Dendritic cell treated with granulocyte-macrophage colony-stimulating factor and Interleukin-4, amounts not matched to agents 40 ng/mL and 50 ng/mL, for 4 days (primary cell): ENCODE data around the gene GXYLT1.

Experiments
- H3K27ac Mint-ChIP-seq: one replicate; pipeline ENCODE4 v1.8.0; 2022; ENCODE audit warnings: mild to moderate bottlenecking, mixed read lengths
- H3K27me3 Mint-ChIP-seq: one replicate; pipeline ENCODE4 v1.8.0; 2022; ENCODE audit warnings: mild to moderate bottlenecking, mixed read lengths
- H3K36me3 Mint-ChIP-seq: one replicate; pipeline ENCODE4 v1.8.0; 2022; ENCODE audit warnings: low read depth, mixed read lengths
- H3K4me1 Mint-ChIP-seq: one replicate; pipeline ENCODE4 v1.8.0; 2022; ENCODE audit warnings: low read depth, mixed read lengths
- H3K4me3 Mint-ChIP-seq: one replicate; pipeline ENCODE4 v1.8.0; 2022; ENCODE audit warnings: mild to moderate bottlenecking, moderate library complexity, mixed read lengths
- H3K9me3 Mint-ChIP-seq: one replicate; pipeline ENCODE4 v1.8.0; 2022; ENCODE audit warnings: mixed read lengths
- intact Hi-C: fragments of 100-400 bp; cut with micrococcal nuclease; formaldehyde crosslinking; loops from one replicate; pipeline ENCODE4 v1.15.0; 2022

The GXYLT1 gene

DNA sequence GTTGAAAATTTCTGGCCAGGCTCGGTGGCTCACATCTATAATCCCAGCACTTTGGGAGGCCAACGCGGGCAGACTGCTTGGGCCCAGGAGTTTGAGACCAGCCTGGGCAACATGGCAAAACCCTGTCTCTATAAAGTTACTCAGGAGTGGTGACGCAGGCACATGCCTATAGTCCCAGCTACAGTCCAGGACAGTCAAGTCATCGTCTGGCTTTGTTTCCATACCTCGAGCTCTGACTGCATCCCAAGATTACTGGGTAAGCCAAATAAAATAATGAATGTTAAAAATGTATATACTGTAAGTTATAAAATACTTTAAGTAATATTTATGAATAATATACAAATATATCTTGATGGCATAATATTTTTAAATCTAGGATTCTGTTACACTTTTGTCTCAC lies 23.0 kb upstream of the GXYLT1 start:
- Mint-ChIP-seq H3K27ac (no peak overlapping the region), H3K36me3 (peaks cover 9% of the 10 kb centered on the region), H3K4me3 (no peak overlapping the region), H3K9me3 (no peaks in the 10 kb centered on the region), H3K4me1 (peaks cover 15% of the 10 kb centered on the region), H3K27me3 (no peaks in the 10 kb centered on the region)
- intact Hi-C loops = no loop called here

DNA sequence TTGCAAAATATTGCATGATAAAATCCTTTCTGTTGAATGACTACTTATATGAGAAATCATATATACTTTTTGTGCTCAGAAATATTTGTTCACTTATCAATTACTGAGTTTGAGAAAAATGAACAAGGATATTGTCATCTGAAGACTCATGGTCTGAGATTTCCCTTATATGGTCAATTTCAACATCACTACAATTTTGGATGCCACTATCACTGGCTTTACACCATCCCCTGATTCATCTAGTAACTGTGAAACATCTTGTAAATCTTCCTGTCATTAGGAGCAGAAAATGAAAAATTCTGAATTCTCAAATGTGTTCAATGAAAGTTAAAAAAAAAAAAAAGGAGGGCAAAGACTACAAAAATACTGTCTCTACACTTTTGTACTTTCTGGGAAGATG lies 21.8 kb upstream of the GXYLT1 start:
- H3K27ac Mint-ChIP-seq = no peak overlapping the region
- peaks cover 12% of the 10 kb centered on the region for H3K36me3 Mint-ChIP-seq
- no peaks in the 10 kb centered on the region for H3K9me3 Mint-ChIP-seq
- H3K4me3 Mint-ChIP-seq = no peak overlapping the region
- no peaks in the 10 kb centered on the region for H3K27me3 Mint-ChIP-seq
- intact Hi-C loops = no loop called here
- H3K4me1 Mint-ChIP-seq = peaks cover 14% of the 10 kb centered on the region

DNA sequence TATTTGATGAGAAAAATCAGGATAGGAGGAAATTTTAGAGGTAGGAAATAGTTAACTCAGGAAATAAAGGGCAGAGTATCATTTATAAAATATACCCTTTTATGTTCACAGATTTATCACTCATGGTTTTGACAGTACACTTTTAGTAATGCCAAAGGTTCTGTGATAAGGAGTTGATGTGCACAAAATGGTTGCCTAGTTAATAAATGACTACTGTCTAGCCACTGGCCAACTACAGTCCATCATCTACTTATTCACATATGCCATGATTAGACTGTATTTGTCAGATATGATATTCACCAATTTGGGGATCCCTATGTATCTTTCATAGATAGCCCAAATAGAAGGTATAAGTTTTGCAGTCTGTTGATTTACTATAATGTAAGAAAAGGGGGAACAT lies 19.2 kb upstream of the GXYLT1 start:
- peaks cover 16% of the 10 kb centered on the region for H3K36me3 Mint-ChIP-seq
- H3K4me3 Mint-ChIP-seq = no peak overlapping the region
- no peak overlapping the region for H3K27ac Mint-ChIP-seq
- no peaks in the 10 kb centered on the region for H3K9me3 Mint-ChIP-seq
- no peaks in the 10 kb centered on the region for H3K27me3 Mint-ChIP-seq
- H3K4me1 Mint-ChIP-seq = peaks cover 3% of the 10 kb centered on the region
- intact Hi-C loops = no loop called here

DNA sequence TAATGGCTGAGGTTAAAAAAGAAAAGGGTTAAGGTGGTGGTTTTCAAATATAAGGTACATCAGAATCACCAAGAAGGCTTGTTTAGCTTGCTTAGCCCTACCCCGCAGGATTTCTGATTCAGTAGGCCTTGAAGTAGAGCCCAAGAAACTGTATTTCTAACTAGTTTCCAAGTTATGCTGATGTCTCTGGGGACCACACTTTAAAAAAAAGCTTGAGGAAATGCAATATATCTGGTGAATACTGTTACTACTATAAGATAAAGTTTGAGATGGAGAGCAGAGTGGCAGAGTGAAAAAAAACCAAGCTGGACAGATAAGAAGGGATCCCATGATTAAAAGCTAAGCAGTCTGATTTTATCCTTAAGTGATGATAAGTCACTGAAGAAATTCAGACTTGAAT lies 18.3 kb upstream of the GXYLT1 start:
- H3K27ac Mint-ChIP-seq = no peak overlapping the region
- H3K36me3 Mint-ChIP-seq = peaks cover 20% of the 10 kb centered on the region
- H3K27me3 Mint-ChIP-seq = no peaks in the 10 kb centered on the region
- H3K9me3 Mint-ChIP-seq = no peaks in the 10 kb centered on the region
- no peak overlapping the region for H3K4me3 Mint-ChIP-seq
- H3K4me1 Mint-ChIP-seq = no peaks in the 10 kb centered on the region
- intact Hi-C loops = no loop called here

- intact Hi-C loops = no loop called here
- Mint-ChIP-seq H3K4me1 (no peaks in the 10 kb centered on the region), H3K27me3 (no peaks in the 10 kb centered on the region), H3K27ac (no peak overlapping the region), H3K9me3 (no peaks in the 10 kb centered on the region), H3K36me3 (peaks cover 20% of the 10 kb centered on the region), H3K4me3 (no peak overlapping the region)
Observed at GRCh38 chr12:42162193-42162592, 17.5 kb upstream of the GXYLT1 start.

- Mint-ChIP-seq H3K36me3 (peaks cover 23% of the 10 kb centered on the region), H3K4me3 (no peak overlapping the region), H3K27ac (no peak overlapping the region), H3K27me3 (no peaks in the 10 kb centered on the region), H3K9me3 (no peaks in the 10 kb centered on the region), H3K4me1 (no peaks in the 10 kb centered on the region)
- intact Hi-C loops = no loop called here
Observed at GRCh38 chr12:42161529-42161928, 16.9 kb upstream of the GXYLT1 start.

GRCh38 chr12:42156232-42156631 lies 11.6 kb upstream of the GXYLT1 start:
- H3K27ac Mint-ChIP-seq = no peak overlapping the region
- H3K27me3 Mint-ChIP-seq = no peaks in the 10 kb centered on the region
- H3K36me3 Mint-ChIP-seq = peaks cover 19% of the 10 kb centered on the region
- intact Hi-C loops = no loop called here
- no peaks in the 10 kb centered on the region for H3K9me3 Mint-ChIP-seq
- no peaks in the 10 kb centered on the region for H3K4me1 Mint-ChIP-seq
- no peak overlapping the region for H3K4me3 Mint-ChIP-seq

- Mint-ChIP-seq H3K4me1 (peaks cover 36% of the 10 kb centered on the region), H3K27ac (peak overlapping the region; percentile 95), H3K4me3 (peak overlapping the region; percentile 99), H3K27me3 (peaks cover 2% of the 10 kb centered on the region), H3K9me3 (no peaks in the 10 kb centered on the region), H3K36me3 (peaks cover 6% of the 10 kb centered on the region)
- intact Hi-C loops = loop anchor here (2.0 kb wide), 1 partner anchor 91 kb away; no protein-coding TSS in a partner anchor
Observed at GRCh38 chr12:42145552-42146215, 1.0 kb upstream of the GXYLT1 start.

- Mint-ChIP-seq H3K27me3 (peaks cover 2% of the 10 kb centered on the region), H3K9me3 (no peaks in the 10 kb centered on the region), H3K4me3 (peak overlapping the region; percentile 99), H3K36me3 (peaks cover 6% of the 10 kb centered on the region), H3K27ac (peak overlapping the region; percentile 95), H3K4me1 (peaks cover 37% of the 10 kb centered on the region)
- intact Hi-C loops = loop anchor here (2.0 kb wide), 1 partner anchor 92 kb away; no protein-coding TSS in a partner anchor
Observed at GRCh38 chr12:42145197-42145549, 499 bp upstream of the GXYLT1 start.

DNA sequence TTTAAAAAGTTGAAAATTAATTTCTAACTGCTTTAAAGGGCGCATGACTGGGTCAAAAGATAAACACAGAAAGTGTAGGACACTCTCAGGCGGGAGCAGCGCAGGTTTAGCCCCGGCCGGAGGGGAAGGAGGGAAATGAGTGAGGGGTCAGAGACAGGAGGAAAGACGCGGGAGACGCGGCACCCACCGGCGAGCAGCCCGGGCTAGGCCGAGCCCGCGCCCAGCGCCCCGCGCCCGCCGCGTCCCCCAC lies 591 bp downstream of the GXYLT1 start:
- peaks cover 37% of the 10 kb centered on the region for H3K4me1 Mint-ChIP-seq
- H3K9me3 Mint-ChIP-seq = no peaks in the 10 kb centered on the region
- H3K27me3 Mint-ChIP-seq = peaks cover 2% of the 10 kb centered on the region
- intact Hi-C loops = loop anchor here (2.0 kb wide), 1 partner anchor 93 kb away; no protein-coding TSS in a partner anchor
- peak overlapping the region; percentile 95 for H3K27ac Mint-ChIP-seq
- H3K36me3 Mint-ChIP-seq = peaks cover 6% of the 10 kb centered on the region
- H3K4me3 Mint-ChIP-seq = peak overlapping the region; percentile 99

- intact Hi-C loops = loop anchor here (2.0 kb wide), 1 partner anchor 93 kb away; no protein-coding TSS in a partner anchor
- Mint-ChIP-seq H3K4me3 (peak overlapping the region; percentile 99), H3K27me3 (peaks cover 2% of the 10 kb centered on the region), H3K9me3 (no peaks in the 10 kb centered on the region), H3K4me1 (peaks cover 37% of the 10 kb centered on the region), H3K27ac (peak overlapping the region; percentile 95), H3K36me3 (peaks cover 6% of the 10 kb centered on the region)
Observed at GRCh38 chr12:42143452-42144157, 1.1 kb downstream of the GXYLT1 start.

DNA sequence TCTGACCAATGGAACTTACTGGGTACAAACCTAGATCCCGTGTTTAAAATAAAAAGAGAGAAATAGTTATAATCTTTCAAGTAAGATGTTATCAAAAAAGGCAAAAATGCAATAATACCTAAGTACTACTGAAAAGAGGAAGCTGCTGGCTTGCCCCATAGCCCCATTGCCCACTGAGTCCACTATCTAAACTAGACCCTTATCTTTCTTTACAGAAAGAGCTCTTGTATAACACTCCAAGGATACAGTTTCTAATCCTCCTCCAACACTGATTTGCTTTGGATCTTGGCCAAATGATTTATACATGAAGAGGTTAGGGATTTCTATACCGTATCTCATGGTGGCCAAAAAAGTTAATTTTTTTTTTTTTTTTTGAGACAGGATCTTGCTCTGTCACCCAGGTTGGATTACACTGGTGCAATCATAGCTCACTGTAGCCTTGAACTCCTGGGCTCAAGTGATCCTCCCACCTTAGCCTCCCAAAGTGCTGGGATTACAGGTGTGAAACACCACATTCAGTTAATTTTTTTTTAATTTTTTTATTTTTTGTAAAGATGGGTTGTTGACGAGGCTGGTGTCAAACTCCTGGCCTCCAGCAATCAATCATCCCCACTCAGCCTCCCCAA lies 2.6 kb downstream of the GXYLT1 start:
- intact Hi-C loops = no loop called here
- H3K36me3 Mint-ChIP-seq = peaks cover 6% of the 10 kb centered on the region
- peaks cover 37% of the 10 kb centered on the region for H3K4me1 Mint-ChIP-seq
- peaks cover 2% of the 10 kb centered on the region for H3K27me3 Mint-ChIP-seq
- H3K9me3 Mint-ChIP-seq = no peaks in the 10 kb centered on the region
- H3K27ac Mint-ChIP-seq = no peak overlapping the region
- H3K4me3 Mint-ChIP-seq = no peak overlapping the region

- Mint-ChIP-seq H3K4me3 (no peak overlapping the region), H3K27ac (no peak overlapping the region), H3K4me1 (peaks cover 34% of the 10 kb centered on the region), H3K9me3 (no peaks in the 10 kb centered on the region), H3K36me3 (peaks cover 6% of the 10 kb centered on the region), H3K27me3 (peaks cover 2% of the 10 kb centered on the region)
- intact Hi-C loops = no loop called here
Observed at GRCh38 chr12:42140901-42141300, 3.8 kb downstream of the GXYLT1 start.

GRCh38 chr12:42135259-42135814 lies 9.3 kb downstream of the GXYLT1 start:
- intact Hi-C loops = no loop called here
- Mint-ChIP-seq H3K36me3 (no peaks in the 10 kb centered on the region), H3K9me3 (no peaks in the 10 kb centered on the region), H3K4me3 (no peak overlapping the region), H3K27me3 (no peaks in the 10 kb centered on the region), H3K4me1 (peaks cover 22% of the 10 kb centered on the region), H3K27ac (no peak overlapping the region)
